HG03558 (cell line): ENCODE data around the gene MSRB1.

Source experiments
- ATAC-seq: cut with Tn5 transposase; IDR thresholded peaks from one replicate; pipeline ENCODE4 v1.9.1; 2021; ENCODE audit warnings: moderate number of reproducible peaks; ENCODE audit not compliant: unreplicated experiment; ENCODE audit errors: extremely low read depth

Gene MSRB1, protein sequence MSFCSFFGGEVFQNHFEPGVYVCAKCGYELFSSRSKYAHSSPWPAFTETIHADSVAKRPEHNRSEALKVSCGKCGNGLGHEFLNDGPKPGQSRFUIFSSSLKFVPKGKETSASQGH

GRCh38 chr16:1942810-1943726, at the start of gene MSRB1:
TSS of gene MSRB1 (minus strand) at chr16:1943199. CDS start at chr16:1943156, 43 bp downstream.
- ATAC-seq: peak; percentile 72

GRCh38 chr16:1991948-1992703, 49.1 kb upstream of the MSRB1 start:
- ATAC-seq: no peak

DNA sequence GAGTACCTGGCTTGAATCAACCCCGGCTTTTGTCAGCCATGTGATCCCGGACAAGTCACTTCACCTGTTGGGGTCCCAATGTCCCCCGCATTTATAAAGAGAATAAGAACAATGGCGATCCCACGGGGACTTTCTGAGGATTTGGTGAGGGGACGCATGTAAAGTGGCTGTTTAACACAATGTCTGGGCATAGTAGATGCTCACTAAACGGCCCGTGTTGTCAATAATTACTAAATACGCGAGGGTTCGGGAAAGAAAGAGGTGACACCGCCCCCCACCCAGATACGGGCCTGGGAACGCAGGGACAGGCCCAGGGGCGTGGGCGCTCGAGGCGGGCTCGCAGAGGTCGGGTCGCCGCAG, 48.6 kb upstream of the MSRB1 start:
- ATAC-seq: no peak

DNA sequence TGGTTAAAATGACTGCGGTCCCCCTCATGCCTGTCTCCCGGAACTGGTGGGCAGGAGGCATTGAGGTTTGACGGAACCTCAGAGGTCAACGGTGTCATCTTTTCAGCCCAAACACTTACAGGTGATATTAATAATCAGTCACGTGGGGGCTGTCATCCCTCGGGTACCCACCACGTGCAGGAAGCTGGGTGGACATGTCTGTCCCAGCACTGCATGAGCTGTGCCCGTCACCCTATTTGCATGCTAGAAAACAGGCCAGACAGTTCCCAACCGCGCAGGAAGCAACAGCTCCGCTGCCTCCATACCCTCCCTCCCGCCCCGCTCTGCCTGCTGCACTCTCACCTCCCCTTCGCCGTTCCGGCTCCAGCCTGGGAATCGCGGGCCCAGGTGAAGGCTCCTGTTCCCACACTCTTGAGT, 48.1 kb upstream of the MSRB1 start:
- no peak for ATAC-seq

GRCh38 chr16:1990351-1991134, 47.5 kb upstream of the MSRB1 start:
- ATAC-seq: no peak

GRCh38 chr16:1990101-1990350, 47.0 kb upstream of the MSRB1 start:
- no peak for ATAC-seq

- ATAC-seq: no peak
Measured at GRCh38 chr16:1989209-1990100, 46.5 kb upstream of the MSRB1 start, which contains the start of gene SYNGR3. TSS of gene SYNGR3 (plus strand) at chr16:1989970. CDS start at chr16:1990103, 133 bp downstream.

DNA sequence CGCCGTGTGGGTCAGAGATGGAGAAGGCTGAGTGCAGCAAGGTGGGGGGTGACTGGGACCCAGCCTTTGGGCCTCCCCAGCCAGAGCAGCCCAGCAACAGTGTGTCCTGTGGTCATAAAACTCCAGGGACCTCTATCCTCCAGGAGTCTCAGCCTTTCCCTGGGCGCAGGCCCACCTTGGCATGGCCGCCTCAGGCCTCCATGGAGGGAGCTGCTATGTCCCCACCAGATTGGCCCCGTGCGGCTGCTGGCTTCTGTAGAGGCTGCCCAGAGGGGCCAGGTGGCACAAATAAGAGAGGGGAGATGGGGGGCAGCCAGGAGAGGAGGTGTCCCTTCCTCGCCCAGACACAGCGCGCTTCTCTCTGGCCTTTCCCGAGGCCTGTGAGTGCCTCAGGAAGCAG, 44.2 kb upstream of the MSRB1 start:
- no peak for ATAC-seq

DNA sequence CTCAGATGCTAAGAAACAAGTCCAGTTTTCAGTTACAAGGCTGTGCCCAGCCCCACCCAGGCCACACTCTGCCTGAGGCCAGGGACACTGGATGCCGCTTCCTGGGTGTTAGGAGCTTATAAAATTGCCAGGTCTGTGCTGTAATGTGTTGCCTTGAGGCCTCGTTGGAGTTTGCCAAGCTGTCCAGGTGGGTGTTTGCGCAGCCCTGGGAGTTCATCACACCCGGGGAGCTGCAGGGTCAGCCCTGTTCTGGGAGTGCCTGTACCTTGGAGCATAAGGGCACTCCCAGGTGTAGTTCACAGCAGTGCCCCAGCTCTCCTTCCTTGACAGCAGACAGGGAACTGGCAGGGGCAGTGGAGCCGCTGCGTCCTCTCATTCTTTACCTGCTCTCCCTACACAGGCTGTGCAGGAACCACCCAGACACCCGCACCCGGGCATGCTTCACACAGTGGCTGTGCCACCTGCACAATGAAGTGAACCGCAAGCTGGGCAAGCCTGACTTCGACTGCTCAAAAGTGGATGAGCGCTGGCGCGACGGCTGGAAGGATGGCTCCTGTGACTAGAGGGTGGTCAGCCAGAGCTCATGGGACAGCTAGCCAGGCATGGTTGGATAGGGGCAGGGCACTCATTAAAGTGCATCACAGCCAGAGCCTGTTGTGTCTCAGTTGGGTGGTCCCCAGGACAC, 42.6 kb upstream of the MSRB1 start:
- ATAC-seq: no peak

DNA sequence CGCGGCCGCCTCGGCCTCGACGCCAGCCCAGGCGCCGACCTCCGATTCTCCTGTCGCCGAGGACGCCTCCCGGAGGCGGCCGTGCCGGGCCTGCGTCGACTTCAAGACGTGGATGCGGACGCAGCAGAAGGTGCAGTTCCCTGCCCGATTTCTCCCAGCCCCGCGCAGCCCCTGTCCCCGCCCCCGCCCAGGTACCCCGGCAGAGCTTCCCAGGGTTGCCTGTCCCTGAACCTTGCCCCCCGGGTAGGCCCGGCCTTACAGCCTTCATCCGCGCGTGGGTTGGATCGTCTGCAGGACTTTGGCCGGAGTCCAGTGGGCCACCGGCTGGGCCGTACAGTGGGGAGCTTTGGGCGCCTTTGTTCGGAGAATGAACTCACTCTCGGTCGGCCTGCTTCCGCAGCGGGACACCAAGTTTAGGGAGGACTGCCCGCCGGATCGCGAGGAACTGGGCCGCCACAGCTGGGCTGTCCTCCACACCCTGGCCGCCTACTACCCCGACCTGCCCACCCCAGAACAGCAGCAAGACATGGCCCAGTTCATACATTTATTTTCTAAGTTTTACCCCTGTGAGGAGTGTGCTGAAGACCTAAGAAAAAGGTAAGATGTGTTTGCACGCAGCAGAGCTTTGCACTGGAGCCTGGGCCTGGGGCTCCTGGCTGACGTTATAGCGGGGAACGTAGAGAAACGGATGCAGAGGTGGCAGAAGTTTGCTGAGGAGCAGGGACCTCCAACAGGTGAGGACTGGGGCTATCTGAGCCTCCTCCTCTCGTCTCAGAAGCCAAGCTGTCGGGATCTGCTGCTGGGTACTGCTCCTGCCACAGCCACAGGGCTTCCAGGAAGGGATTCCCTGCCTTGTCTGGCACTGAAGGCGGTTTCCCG, 41.6 kb upstream of the MSRB1 start:
- peak; percentile 2 for ATAC-seq

GRCh38 chr16:1983544-1984346, 40.7 kb upstream of the MSRB1 start, which contains the start of gene GFER:
TSS of gene GFER (plus strand) at chr16:1984193. CDS start at chr16:1984219, 26 bp downstream.
- ATAC-seq: peak; percentile 62

- ATAC-seq: no peak
Measured at GRCh38 chr16:1982991-1983543, 40.1 kb upstream of the MSRB1 start.

DNA sequence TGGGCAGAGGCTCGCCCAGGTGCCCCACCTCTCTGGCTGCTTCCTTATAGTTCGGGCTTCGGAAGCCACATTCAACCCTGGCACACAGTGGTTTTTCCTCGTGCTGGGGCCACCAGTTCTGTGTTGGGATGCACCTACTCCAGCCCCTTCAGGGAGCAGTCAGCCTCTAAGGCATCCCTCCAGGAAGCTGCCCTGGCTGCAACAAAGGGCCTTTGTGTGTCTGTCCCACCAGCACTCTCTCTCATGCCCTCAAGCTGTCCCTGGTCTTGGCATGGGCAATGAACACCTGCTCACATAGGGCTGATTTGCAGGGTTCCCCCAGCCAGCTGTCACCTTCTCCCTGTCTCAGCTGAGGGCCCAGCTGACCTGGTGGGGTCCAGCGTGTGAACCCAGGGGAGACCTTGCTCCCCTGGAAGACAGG, 39.0 kb upstream of the MSRB1 start:
- ATAC-seq: no peak

DNA sequence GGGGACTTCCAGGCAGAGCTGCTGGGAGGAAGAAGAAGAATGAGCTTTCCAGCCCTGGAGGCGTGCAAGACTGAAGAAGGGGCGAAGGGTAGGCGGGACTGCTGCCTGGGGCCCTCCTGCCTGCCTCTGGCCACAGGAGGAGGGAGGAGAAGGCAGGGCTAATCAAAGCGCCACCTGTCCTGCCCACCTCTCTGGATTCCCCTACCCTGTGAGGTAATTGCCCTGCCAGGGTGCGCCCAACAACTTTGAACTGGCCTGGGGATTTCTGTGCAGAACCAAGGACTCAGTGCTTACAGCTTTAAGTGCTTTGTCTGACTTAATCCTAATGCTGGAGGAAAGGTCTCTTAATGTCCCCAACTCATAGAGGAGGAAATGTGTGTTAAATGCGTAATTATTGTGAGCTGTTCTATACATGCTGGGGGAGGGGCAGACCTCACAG, 38.4 kb upstream of the MSRB1 start, which contains the start of gene NOXO1:
Gene NOXO1 (minus strand): TSS at position 72 of the 439 bp plus-strand sequence. CDS start 290 bp downstream, outside the sequence.
- ATAC-seq: no peak

DNA sequence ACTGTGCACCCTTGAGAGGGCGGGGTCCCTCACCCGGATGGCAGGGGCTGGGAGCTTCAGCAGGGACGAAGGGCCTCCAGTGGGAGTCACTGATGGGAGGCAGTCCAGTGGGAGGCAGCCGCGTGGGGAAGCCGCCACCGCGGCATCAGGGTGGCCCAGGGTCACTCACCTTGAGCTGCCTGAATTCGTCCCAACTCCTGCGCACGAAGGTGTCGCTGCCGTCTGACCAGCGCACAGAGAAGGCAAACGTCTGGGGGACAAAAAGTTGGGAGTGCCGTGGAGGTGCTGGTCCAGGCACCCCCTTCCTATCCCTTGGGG, 37.7 kb upstream of the MSRB1 start:
- no peak for ATAC-seq

- no peak for ATAC-seq
Measured at GRCh38 chr16:1980030-1980769, 37.2 kb upstream of the MSRB1 start.
